HepG2 (cell line): Measurements from ENCODE around the gene TRIO.

Experiments
- FOXP1 ChIP-seq, 2 experiments: fragments of 450-650 bp in 1 of 2; IDR thresholded peaks; 2 replicates each; pipeline ENCODE4 v1.6.1; 2017 to 2018; ENCODE audit warnings: antibody characterized with exemption in 1 of 2
- POLR2A ChIP-seq, 2 experiments: IDR thresholded peaks; 2 replicates each; pipeline ENCODE4 v1.6.1; 2011; ENCODE audit warnings: low read depth in 2 of 2, low read length in 2 of 2, mild to moderate bottlenecking in 1 of 2, moderate library complexity in 1 of 2; ENCODE audit not compliant: insufficient read depth in 1 of 2
- ZFP36 ChIP-seq: fragments of 150-350 bp; IDR thresholded peaks from 2 replicates; pipeline ENCODE4 v1.6.1; 2018; ENCODE audit warnings: borderline replicate concordance, low read length, low read depth; ENCODE audit not compliant: partially characterized antibody
- ZNF274 ChIP-seq: sonication (generic); formaldehyde crosslinking; IDR thresholded peaks from 2 replicates; pipeline ENCODE4 v1.5.1; 2020; ENCODE audit warnings: mild to moderate bottlenecking, missing genetic modification reagents
- TF ChIP-seq, protein P1 (sequence below): sonication (generic); formaldehyde crosslinking; IDR thresholded peaks from 2 replicates; pipeline ENCODE4 v1.4.0; 2020; ENCODE audit warnings: missing genetic modification reagents
- TF ChIP-seq, protein P2 (sequence below): sonication (generic); formaldehyde crosslinking; IDR thresholded peaks from 2 replicates; pipeline ENCODE4 v1.5.0; 2020; ENCODE audit warnings: mild to moderate bottlenecking, missing genetic modification reagents, moderate library complexity
- TF ChIP-seq, protein P3 (sequence below): sonication (generic); formaldehyde crosslinking; IDR thresholded peaks from 2 replicates; pipeline ENCODE4 v1.8.0; 2022; ENCODE audit warnings: missing genetic modification reagents, low read depth, mild to moderate bottlenecking, borderline replicate concordance

DNA sequence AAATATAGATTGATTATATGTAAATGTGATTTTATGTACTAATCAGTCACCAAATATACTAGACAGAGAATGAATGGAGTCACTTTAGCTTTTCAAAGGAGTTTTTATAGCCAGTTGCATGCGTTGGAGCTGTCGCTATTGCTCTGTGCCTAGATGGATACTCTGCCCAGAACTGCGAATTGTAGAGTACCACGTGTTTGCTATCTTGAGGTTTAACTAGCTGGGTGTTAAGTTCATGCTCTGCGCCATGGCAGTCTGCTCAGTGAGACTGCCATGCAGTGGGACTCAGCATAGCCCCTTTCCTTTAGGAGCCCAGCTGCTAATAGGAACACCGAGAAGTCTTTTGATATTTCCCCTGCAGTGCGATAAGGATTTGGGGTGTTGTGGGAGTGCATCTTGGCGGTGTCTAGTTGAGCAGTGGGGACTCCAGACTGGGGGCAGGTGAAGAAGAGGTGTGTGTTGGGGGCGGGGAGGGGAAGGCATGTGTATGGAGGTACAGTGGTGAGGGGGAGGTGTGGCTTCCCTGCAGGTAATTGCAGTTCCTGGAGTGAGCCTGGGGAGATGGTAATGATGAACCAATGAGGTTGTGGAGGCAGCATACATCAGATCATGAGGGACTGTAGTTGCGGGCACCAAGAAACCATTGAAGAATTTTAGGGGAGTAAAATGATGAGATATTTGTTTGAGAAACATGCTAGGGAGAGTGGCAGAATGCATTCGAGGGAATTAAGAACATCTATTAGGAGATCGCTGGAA lies 118.9 kb downstream of the TRIO start:
- TF ChIP-seq FOXP1 (IDR thresholded peaks at IDR 0.05) (no peak), FOXP1 (CRISPR knock-in tag; IDR thresholded peaks at IDR 0.05) (no peak), ZNF274 (CRISPR knock-in tag) (no peak), POLR2A (IDR thresholded peaks at IDR 0.05; ENCODE audit: insufficient read depth in 1 of 2, low read depth in 2 of 2, low read length in 2 of 2) (no peak), ZFP36 (no peak)
- TF ChIP-seq, protein P1, sequence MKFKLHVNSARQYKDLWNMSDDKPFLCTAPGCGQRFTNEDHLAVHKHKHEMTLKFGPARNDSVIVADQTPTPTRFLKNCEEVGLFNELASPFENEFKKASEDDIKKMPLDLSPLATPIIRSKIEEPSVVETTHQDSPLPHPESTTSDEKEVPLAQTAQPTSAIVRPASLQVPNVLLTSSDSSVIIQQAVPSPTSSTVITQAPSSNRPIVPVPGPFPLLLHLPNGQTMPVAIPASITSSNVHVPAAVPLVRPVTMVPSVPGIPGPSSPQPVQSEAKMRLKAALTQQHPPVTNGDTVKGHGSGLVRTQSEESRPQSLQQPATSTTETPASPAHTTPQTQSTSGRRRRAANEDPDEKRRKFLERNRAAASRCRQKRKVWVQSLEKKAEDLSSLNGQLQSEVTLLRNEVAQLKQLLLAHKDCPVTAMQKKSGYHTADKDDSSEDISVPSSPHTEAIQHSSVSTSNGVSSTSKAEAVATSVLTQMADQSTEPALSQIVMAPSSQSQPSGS = no peak
- TF ChIP-seq, protein P2, sequence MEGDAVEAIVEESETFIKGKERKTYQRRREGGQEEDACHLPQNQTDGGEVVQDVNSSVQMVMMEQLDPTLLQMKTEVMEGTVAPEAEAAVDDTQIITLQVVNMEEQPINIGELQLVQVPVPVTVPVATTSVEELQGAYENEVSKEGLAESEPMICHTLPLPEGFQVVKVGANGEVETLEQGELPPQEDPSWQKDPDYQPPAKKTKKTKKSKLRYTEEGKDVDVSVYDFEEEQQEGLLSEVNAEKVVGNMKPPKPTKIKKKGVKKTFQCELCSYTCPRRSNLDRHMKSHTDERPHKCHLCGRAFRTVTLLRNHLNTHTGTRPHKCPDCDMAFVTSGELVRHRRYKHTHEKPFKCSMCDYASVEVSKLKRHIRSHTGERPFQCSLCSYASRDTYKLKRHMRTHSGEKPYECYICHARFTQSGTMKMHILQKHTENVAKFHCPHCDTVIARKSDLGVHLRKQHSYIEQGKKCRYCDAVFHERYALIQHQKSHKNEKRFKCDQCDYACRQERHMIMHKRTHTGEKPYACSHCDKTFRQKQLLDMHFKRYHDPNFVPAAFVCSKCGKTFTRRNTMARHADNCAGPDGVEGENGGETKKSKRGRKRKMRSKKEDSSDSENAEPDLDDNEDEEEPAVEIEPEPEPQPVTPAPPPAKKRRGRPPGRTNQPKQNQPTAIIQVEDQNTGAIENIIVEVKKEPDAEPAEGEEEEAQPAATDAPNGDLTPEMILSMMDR (CRISPR knock-in tag) = no peak
- TF ChIP-seq, protein P3, sequence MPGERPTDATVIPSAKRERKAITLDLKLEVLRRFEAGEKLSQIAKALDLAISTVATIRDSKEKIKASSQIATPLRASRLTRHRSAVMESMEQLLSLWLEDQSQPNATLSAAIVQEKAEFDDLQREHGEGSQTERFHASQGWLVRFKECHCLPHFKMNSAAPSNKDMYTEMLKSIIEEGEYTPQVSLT = no peak
